Retina (tissue), 1 donor: ENCODE results near the gene HMGB1.

Source experiments
- DNase-seq: peaks from one replicate; pipeline ENCODE4 v3.0.0-alpha.2; 2016

Gene HMGB1

GRCh38 chr13:30465593-30466357 is at the start of gene HMGB1:
Gene HMGB1, minus strand, starts transcription at chr13:30465936. Its CDS starts 2,256 bp downstream, at chr13:30463680.
- DNase-seq = peak; percentile 98

GRCh38 chr13:30510811-30511371 is 45.2 kb upstream of the HMGB1 start:
- DNase-seq = no peak

- DNase-seq = no peak
Observed at GRCh38 chr13:30510091-30510490, 44.4 kb upstream of the HMGB1 start.

- DNase-seq = no peak
Observed at GRCh38 chr13:30509254-30510050, 43.7 kb upstream of the HMGB1 start.

- no peak for DNase-seq
Observed at GRCh38 chr13:30504081-30504480, 38.3 kb upstream of the HMGB1 start.

GRCh38 chr13:30502237-30502636 is 36.5 kb upstream of the HMGB1 start:
- DNase-seq = no peak

- no peak for DNase-seq
Observed at GRCh38 chr13:30499338-30499737, 33.6 kb upstream of the HMGB1 start.

- DNase-seq = no peak
Observed at GRCh38 chr13:30496147-30496546, 30.4 kb upstream of the HMGB1 start.

- no peak for DNase-seq
Observed at GRCh38 chr13:30495746-30496145, 30.0 kb upstream of the HMGB1 start.

- no peak for DNase-seq
Observed at GRCh38 chr13:30493658-30494381, 28.1 kb upstream of the HMGB1 start.

- DNase-seq = no peak
Observed at GRCh38 chr13:30487075-30487470, 21.3 kb upstream of the HMGB1 start.

- DNase-seq = no peak
Observed at GRCh38 chr13:30486230-30487074, 20.7 kb upstream of the HMGB1 start.

- no peak for DNase-seq
Observed at GRCh38 chr13:30481241-30481760, 15.6 kb upstream of the HMGB1 start.

GRCh38 chr13:30480292-30480950 is 14.7 kb upstream of the HMGB1 start:
- DNase-seq = no peak

- DNase-seq = no peak
Observed at GRCh38 chr13:30479883-30480219, 14.1 kb upstream of the HMGB1 start.

- no peak for DNase-seq
Observed at GRCh38 chr13:30479154-30479882, 13.6 kb upstream of the HMGB1 start.

GRCh38 chr13:30477346-30478195 is 11.8 kb upstream of the HMGB1 start:
- no peak for DNase-seq

GRCh38 chr13:30473675-30474074 is 7.9 kb upstream of the HMGB1 start:
- DNase-seq = no peak

- DNase-seq = no peak
Observed at GRCh38 chr13:30466841-30467252, 1.1 kb upstream of the HMGB1 start.

GRCh38 chr13:30466358-30466714 is 600 bp upstream of the HMGB1 start:
- no peak for DNase-seq
